Lower lobe of right lung (tissue), 2 donors: ENCODE results near the gene TCAP. TPM values are rescaled to one million over a fixed set of nuclear protein-coding genes. Genes with fewer than 3 reads are reported as not detected.

Experiments
- ATAC-seq, 2 donors: fragments of 200-7000 bp; cut with Tn5 transposase; one replicate each; pipeline ENCODE4 v1.9.1; 2020 to 2022; ENCODE audit warnings: mild to moderate bottlenecking in 2 of 2, moderate library complexity in 2 of 2
- DNase-seq: peaks from one replicate; pipeline ENCODE4 v3.0.0-alpha.2; 2020
- H3K27ac ChIP-seq: fragments of 200-600 bp; one replicate; pipeline ENCODE4 v1.8.0; 2022
- H3K27me3 ChIP-seq: fragments of 200-600 bp; one replicate; pipeline ENCODE4 v1.8.0; 2022; ENCODE audit warnings: low read depth
- H3K36me3 ChIP-seq: fragments of 200-600 bp; one replicate; pipeline ENCODE4 v1.8.0; 2022; ENCODE audit warnings: mild to moderate bottlenecking
- H3K4me1 ChIP-seq: fragments of 200-600 bp; one replicate; pipeline ENCODE4 v1.8.0; 2022
- H3K4me3 ChIP-seq: fragments of 200-600 bp; one replicate; pipeline ENCODE4 v1.8.0; 2022; ENCODE audit warnings: mild to moderate bottlenecking
- H3K9me3 ChIP-seq: fragments of 200-600 bp; one replicate; pipeline ENCODE4 v1.8.0; 2022
- intact Hi-C: fragments of 100-400 bp; cut with DNase I; formaldehyde crosslinking; loops from one replicate; pipeline ENCODE4 v1.11.0; 2022
- total RNA-seq: library from RNA; stranded (reverse); fragmentation: NEBNext Ultra II Directional; extraction: Animal tissue kit (Norgen Biotek cat#: 25700); gene quantifications from one replicate; pipeline ENCODE4 v1.2.1, GENCODE V29; 2021
- TF ChIP-seq, protein P1 (sequence below): fragments of 200-600 bp; IDR thresholded peaks from one replicate; pipeline ENCODE4 v1.8.0; 2022; ENCODE audit warnings: antibody characterized with exemption, mild to moderate bottlenecking
- donor health status: DM: no; HTN: yes; CAD: no; lungs with severe emphysema.

The TCAP gene
- total RNA-seq, 1 donor from 2014 or later: 3.7 TPM

DNA sequence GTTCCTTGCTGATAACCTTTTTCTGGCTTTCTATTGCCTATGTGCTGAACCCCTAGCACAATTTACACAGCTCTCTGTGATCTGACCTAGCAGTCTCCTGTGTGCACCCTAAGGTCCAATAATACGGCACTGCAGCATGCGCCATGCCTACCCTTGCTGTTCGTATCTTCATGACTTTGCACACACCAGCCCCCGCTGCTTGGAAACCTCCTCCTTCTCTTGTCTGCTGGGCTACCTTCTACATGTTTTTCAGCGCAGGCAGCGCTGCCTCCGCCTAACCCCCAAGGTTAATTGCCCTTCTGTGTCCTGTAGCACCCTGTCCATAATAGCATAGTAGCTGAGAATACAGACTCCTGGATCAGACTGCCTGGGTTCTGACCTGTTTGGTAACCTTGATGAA is 26.8 kb upstream of the TCAP start:
- peak overlapping the region; percentile 71 for H3K4me3 ChIP-seq
- intact Hi-C loops: no loop called here

GRCh38 chr17:39639043-39639442 is 26.1 kb upstream of the TCAP start:
- intact Hi-C loops: no loop called here
- Histone ChIP-seq H3K36me3 (no peaks in the 10 kb centered on the region), H3K4me3 (no peak overlapping the region), H3K27ac (no peak overlapping the region), H3K27me3 (no peaks in the 10 kb centered on the region), H3K9me3 (no peaks in the 10 kb centered on the region), H3K4me1 (peaks cover 80% of the 10 kb centered on the region)
- TF ChIP-seq, protein P1, sequence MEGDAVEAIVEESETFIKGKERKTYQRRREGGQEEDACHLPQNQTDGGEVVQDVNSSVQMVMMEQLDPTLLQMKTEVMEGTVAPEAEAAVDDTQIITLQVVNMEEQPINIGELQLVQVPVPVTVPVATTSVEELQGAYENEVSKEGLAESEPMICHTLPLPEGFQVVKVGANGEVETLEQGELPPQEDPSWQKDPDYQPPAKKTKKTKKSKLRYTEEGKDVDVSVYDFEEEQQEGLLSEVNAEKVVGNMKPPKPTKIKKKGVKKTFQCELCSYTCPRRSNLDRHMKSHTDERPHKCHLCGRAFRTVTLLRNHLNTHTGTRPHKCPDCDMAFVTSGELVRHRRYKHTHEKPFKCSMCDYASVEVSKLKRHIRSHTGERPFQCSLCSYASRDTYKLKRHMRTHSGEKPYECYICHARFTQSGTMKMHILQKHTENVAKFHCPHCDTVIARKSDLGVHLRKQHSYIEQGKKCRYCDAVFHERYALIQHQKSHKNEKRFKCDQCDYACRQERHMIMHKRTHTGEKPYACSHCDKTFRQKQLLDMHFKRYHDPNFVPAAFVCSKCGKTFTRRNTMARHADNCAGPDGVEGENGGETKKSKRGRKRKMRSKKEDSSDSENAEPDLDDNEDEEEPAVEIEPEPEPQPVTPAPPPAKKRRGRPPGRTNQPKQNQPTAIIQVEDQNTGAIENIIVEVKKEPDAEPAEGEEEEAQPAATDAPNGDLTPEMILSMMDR: no peak
- ATAC-seq (no peak), DNase-seq (no peak)

More for the DNA sequence above, 26.8 kb upstream of the TCAP start:
- Histone ChIP-seq H3K9me3 (no peaks in the 10 kb centered on the region), H3K27ac (no peak overlapping the region), H3K4me1 (peaks cover 73% of the 10 kb centered on the region), H3K27me3 (no peaks in the 10 kb centered on the region), H3K36me3 (no peaks in the 10 kb centered on the region)
- TF ChIP-seq, protein P1: no peak
- no peak for DNase-seq
- no peak for ATAC-seq

DNA sequence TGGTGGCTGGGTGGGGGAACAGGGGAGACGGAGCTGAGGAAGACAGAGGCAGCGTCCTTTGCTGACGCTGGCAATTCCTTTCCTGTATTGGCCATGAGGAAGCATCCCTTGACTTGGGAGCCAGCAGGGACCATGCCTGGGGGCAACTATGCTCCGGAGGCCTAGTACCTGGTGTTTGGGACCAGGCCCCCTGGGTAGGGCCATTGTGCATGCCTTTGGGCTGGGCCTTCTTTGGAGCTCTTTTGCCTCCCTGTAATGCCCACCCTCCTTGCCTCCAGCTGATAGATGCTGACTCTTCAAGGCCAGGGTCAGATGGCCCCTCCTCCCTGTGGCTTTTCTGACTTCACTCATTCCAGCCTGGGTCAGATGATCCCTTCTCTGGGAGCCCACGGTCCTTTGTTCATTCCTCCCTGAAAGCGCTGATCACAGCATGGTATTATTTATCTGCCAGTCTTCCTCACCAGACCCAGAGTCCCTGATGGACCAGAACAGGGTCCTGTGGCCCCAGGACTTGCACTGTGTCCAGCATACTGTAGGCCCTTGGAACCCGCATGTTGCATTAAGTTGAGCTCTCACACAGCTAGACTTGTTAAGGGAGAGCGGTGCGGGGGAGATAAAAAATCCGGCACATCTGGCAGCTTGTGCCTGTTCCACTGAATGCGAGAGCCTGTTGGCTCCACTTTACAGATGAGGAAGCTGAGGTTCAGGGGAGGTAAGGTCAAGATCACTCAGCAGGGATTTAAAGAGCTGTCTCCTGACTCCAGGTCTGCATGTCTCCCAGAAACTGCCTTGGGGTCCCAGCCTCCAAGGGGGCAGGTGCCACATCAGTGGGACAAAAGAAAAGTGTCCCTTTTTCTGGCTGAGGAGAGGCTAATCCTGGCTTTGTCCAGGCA is 25.3 kb upstream of the TCAP start:
- DNase-seq (no peak), ATAC-seq (no peak)
- no peak overlapping the region for H3K4me3 ChIP-seq
- TF ChIP-seq, protein P1: no peak
- H3K4me1 ChIP-seq: peaks cover 73% of the 10 kb centered on the region
- H3K27me3 ChIP-seq: no peaks in the 10 kb centered on the region
- no peaks in the 10 kb centered on the region for H3K9me3 ChIP-seq
- H3K27ac ChIP-seq: no peak overlapping the region
- intact Hi-C loops: no loop called here
- no peaks in the 10 kb centered on the region for H3K36me3 ChIP-seq

- DNase-seq (no peak), ATAC-seq (no peak)
- TF ChIP-seq, protein P1: no peak
- Histone ChIP-seq H3K36me3 (no peaks in the 10 kb centered on the region), H3K27me3 (no peaks in the 10 kb centered on the region), H3K4me1 (peaks cover 73% of the 10 kb centered on the region), H3K4me3 (no peak overlapping the region), H3K9me3 (no peaks in the 10 kb centered on the region), H3K27ac (no peak overlapping the region)
- intact Hi-C loops: no loop called here
Measured at GRCh38 chr17:39640591-39641031, 24.5 kb upstream of the TCAP start.

DNA sequence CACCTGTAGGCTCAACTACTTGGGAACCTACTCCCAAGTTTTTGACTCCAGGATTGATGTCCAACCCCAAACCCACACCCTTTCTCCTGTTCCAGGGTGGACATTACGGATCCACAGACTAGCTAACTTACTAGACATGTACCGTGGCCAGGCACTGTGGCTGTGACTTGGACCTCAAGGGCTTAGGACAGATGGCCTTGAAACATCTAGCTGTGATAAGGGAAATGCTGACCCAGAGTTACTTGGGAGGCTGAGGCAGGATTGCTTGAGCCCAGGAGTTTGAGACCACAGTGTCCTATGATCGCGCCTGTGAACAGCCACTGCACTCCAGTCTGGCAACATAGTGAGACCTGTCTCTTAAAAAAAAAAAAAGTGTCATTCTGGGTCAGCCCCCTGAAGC is 24.1 kb upstream of the TCAP start:
- Histone ChIP-seq H3K27me3 (no peaks in the 10 kb centered on the region), H3K36me3 (no peaks in the 10 kb centered on the region), H3K27ac (no peak overlapping the region), H3K4me3 (no peak overlapping the region), H3K9me3 (no peaks in the 10 kb centered on the region), H3K4me1 (peaks cover 71% of the 10 kb centered on the region)
- intact Hi-C loops: no loop called here
- TF ChIP-seq, protein P1: no peak
- ATAC-seq (no peak), DNase-seq (no peak)
